GM12892 (cell line): ENCODE data around the gene PDSS2.
"Not testable (repeated sequence)": the region's sequence is repeated elsewhere in the genome, so short reads cannot be mapped to it uniquely, and the experiment has no call there.

Experiments
- POLR2A ChIP-seq: IDR thresholded peaks from 2 replicates; pipeline ENCODE4 v1.6.1; 2011; ENCODE audit warnings: low read depth, low read length, control low read depth
- POLR2AphosphoS5 ChIP-seq: IDR thresholded peaks from 2 replicates; pipeline ENCODE4 v1.6.1; 2011; ENCODE audit warnings: low read depth, low read length, control low read depth
- TAF1 ChIP-seq: IDR thresholded peaks from 2 replicates; pipeline ENCODE4 v1.6.1; 2011; ENCODE audit warnings: low read depth, mild to moderate bottlenecking, control low read depth, low read length, borderline replicate concordance

GRCh38 chr6:107118540-107118939 lies 340.8 kb downstream of the PDSS2 start:
- TF ChIP-seq POLR2AphosphoS5, TAF1, POLR2A: not testable (repeated sequence)
